Measurements from ENCODE around the gene MDFIC.
A peak's percentile ranks its signal among the peaks of the same experiment; 100 is the strongest.

Gene MDFIC

GRCh38 chr7:115043605-115044004 lies 121.7 kb downstream of the MDFIC start:
- Mint-ChIP-seq H3K27ac (no peak overlapping the region), H3K9me3 (no peaks in the 10 kb centered on the region), H3K36me3 (ENCODE audit: low read depth) (no peaks in the 10 kb centered on the region), H3K4me1 (peaks cover 4% of the 10 kb centered on the region), H3K4me3 (no peak overlapping the region), H3K27me3 (ENCODE audit: low read depth) (no peaks in the 10 kb centered on the region)
- TF ChIP-seq CTCF (IDR thresholded peaks at IDR 0.05; ENCODE audit: unreplicated experiment in 3 of 3) = no peak

- no peaks in the 10 kb centered on the region for H3K36me3 Mint-ChIP-seq (ENCODE audit: low read depth)
- no peak for TF ChIP-seq CTCF (IDR thresholded peaks at IDR 0.05; ENCODE audit: unreplicated experiment in 3 of 3)
Observed at GRCh38 chr7:115044224-115044623, 122.3 kb downstream of the MDFIC start.

GRCh38 chr7:115047958-115048720 lies 126.2 kb downstream of the MDFIC start:
- no peak for TF ChIP-seq CTCF (IDR thresholded peaks at IDR 0.05; ENCODE audit: unreplicated experiment in 3 of 3)
- Mint-ChIP-seq H3K27me3 (ENCODE audit: low read depth) (no peaks in the 10 kb centered on the region), H3K4me3 (no peak overlapping the region), H3K4me1 (peaks cover 4% of the 10 kb centered on the region), H3K27ac (peak overlapping the region; percentile 26 to 82 (median 76)), H3K9me3 (peaks cover 2% of the 10 kb centered on the region), H3K36me3 (ENCODE audit: low read depth) (no peaks in the 10 kb centered on the region)

More at GRCh38 chr7:115044224-115044623, 122.3 kb downstream of the MDFIC start:
- Mint-ChIP-seq H3K4me3 (no peak overlapping the region), H3K4me1 (peaks cover 4% of the 10 kb centered on the region), H3K9me3 (no peaks in the 10 kb centered on the region), H3K27me3 (ENCODE audit: low read depth) (no peaks in the 10 kb centered on the region), H3K27ac (no peak overlapping the region)

- H3K9me3 Mint-ChIP-seq = peaks cover 2% of the 10 kb centered on the region
Observed at GRCh38 chr7:115052706-115053105, 130.8 kb downstream of the MDFIC start.

DNA sequence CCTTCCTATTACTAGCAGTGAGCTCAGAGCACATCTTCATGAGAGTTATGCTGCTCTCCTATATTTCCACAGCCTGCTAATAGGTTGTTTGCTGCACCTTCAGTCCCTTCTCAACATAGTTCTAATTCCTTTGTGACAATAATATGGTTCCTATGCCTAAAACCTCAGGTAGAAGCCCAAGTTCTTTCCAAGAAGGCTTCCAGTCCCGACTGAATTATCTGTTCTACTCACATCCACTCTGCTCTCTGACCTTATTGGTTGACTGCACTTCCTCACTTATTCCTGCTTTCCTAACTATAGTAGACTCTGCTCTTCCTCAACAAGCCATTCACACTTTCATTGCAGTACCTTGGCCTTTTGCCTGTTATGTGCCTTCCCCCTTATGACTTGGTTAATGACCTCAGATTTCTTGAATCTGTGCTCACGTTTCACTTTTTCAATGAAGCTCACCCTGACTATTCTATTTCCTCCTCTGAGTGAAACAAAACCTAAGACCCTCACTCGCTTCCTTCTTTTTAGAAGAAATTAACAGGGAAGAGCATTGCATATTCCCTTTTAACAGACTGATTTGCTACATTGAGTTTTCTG lies 132.7 kb downstream of the MDFIC start:
- Mint-ChIP-seq H3K27ac (no peak overlapping the region), H3K9me3 (peaks cover 2% of the 10 kb centered on the region), H3K27me3 (ENCODE audit: low read depth) (no peaks in the 10 kb centered on the region), H3K4me1 (peaks cover 10% of the 10 kb centered on the region), H3K36me3 (ENCODE audit: low read depth) (no peaks in the 10 kb centered on the region), H3K4me3 (no peak overlapping the region)
- no peak for TF ChIP-seq CTCF (IDR thresholded peaks at IDR 0.05; ENCODE audit: unreplicated experiment in 3 of 3)

More at GRCh38 chr7:115052706-115053105, 130.8 kb downstream of the MDFIC start:
- TF ChIP-seq CTCF (IDR thresholded peaks at IDR 0.05; ENCODE audit: unreplicated experiment in 3 of 3) = no peak
- no peak overlapping the region for H3K4me3 Mint-ChIP-seq
- H3K27ac Mint-ChIP-seq = no peak overlapping the region
- H3K27me3 Mint-ChIP-seq (ENCODE audit: low read depth) = no peaks in the 10 kb centered on the region
- H3K4me1 Mint-ChIP-seq = no peaks in the 10 kb centered on the region
- H3K36me3 Mint-ChIP-seq (ENCODE audit: low read depth) = no peaks in the 10 kb centered on the region

Measured in nephron (organoid).